T-helper 1 cell treated with Interleukin-12 subunit alpha and Interleukin-12 subunit beta and Interleukin-4 antibody, amounts not matched to agents 30 μg/mL and 1 μg/mL, for 36 hours (primary cell): ENCODE measurements around the gene ARID5B.

Experiments used
- H3K27ac Mint-ChIP-seq: one replicate; pipeline ENCODE4 v1.8.0; 2021; ENCODE audit warnings: mild to moderate bottlenecking, mixed read lengths
- H3K27me3 Mint-ChIP-seq: one replicate; pipeline ENCODE4 v1.8.0; 2021; ENCODE audit warnings: low read depth, mixed read lengths
- H3K36me3 Mint-ChIP-seq: one replicate; pipeline ENCODE4 v1.8.0; 2021; ENCODE audit warnings: low read depth, mixed read lengths
- H3K4me1 Mint-ChIP-seq: one replicate; pipeline ENCODE4 v1.8.0; 2021; ENCODE audit warnings: low read depth, mixed read lengths
- H3K4me3 Mint-ChIP-seq: one replicate; pipeline ENCODE4 v1.8.0; 2021; ENCODE audit warnings: mild to moderate bottlenecking, moderate library complexity, mixed read lengths
- H3K9me3 Mint-ChIP-seq: one replicate; pipeline ENCODE4 v1.8.0; 2021; ENCODE audit warnings: mixed read lengths

The ARID5B gene

DNA sequence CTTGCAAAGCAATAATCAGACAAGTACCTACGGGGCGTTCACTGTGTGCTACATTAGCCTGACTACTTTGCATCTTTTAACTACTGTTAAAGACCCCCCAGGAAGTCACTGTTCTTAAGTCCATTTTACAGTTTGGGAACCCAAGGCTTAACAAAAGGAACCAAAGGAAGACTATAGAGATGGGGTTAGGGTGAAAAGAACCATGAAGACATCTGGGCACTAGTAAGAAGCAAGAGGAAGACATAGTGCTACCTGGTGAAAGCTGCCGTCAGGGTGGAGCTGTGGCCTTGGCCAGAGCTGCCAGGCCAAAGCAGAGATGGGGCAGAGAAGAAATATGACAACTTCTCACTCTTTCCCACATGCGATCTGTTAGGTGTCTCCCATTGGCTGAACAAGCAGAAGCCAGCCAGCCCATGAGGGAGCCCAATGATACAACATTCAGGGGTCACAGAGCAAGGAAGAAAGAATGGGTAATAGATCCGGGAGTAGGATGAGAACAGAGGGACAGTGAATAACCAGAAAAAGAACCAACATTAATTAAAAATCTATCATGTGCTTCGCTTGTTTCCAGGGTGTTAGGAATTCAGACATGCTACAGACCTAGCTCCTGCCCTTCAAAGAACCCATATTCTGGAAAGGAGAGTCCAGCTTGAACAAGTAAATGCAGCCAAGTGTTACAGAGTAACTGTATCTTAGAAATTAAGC lies 85.4 kb downstream of the ARID5B start:
- H3K9me3 Mint-ChIP-seq, result no peaks in the 10 kb centered on the region
- H3K27ac Mint-ChIP-seq, result peak overlapping the region; percentile 96

DNA sequence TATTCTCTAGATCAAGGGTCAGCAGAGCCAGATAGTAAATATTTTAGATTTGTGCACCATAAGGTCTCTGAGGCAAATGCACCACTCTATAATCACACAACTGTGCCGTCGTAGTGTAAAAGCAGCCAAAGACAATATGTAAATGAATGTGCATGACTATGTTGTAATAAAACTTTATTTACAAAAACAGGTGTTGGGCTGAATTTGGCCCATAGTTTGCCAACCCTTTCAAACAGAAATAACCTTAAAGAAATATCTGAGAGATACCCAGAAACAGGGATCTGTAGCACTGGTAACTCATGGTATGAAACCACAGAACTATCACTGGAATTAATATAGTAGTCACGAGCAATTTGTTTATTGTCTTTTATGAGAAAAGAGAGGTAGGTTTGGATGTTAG lies 86.0 kb downstream of the ARID5B start:
- H3K27ac Mint-ChIP-seq, result peak overlapping the region; percentile 96
- H3K36me3 Mint-ChIP-seq, result peaks cover 36% of the 10 kb centered on the region

More for the DNA sequence above, 85.4 kb downstream of the ARID5B start:
- Mint-ChIP-seq H3K27me3 (no peaks in the 10 kb centered on the region), H3K4me3 (peak overlapping the region; percentile 58), H3K36me3 (peaks cover 34% of the 10 kb centered on the region), H3K4me1 (peaks cover 62% of the 10 kb centered on the region)

DNA sequence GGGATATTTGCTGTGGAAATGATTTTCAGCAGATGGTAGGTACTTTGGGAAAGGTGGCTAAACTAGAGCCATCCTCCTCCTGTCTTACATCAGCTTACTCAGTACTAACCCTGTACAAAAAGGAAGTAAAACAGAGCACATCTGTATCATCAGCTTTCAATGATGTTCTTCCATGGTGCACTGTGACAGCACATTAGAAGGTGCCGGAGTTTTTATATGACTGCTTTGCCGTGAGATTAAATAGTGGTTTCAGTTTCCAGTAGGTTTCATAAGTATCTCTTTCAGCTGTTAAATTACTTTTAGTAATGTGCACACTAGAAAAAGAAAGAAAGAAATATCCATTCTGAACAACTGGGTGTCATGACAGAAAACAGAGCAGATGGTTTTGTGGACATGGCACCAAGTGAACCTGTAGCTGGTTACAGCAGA lies 86.5 kb downstream of the ARID5B start:
- H3K9me3 Mint-ChIP-seq, result no peaks in the 10 kb centered on the region
- peaks cover 33% of the 10 kb centered on the region for H3K36me3 Mint-ChIP-seq
- peaks cover 63% of the 10 kb centered on the region for H3K4me1 Mint-ChIP-seq
- peak overlapping the region; percentile 66 for H3K4me3 Mint-ChIP-seq
- peak overlapping the region; percentile 96 for H3K27ac Mint-ChIP-seq
- no peaks in the 10 kb centered on the region for H3K27me3 Mint-ChIP-seq

More for the DNA sequence above, 86.0 kb downstream of the ARID5B start:
- H3K9me3 Mint-ChIP-seq, result no peaks in the 10 kb centered on the region
- peaks cover 65% of the 10 kb centered on the region for H3K4me1 Mint-ChIP-seq
- H3K27me3 Mint-ChIP-seq, result no peaks in the 10 kb centered on the region
- H3K4me3 Mint-ChIP-seq, result peak overlapping the region; percentile 66

DNA sequence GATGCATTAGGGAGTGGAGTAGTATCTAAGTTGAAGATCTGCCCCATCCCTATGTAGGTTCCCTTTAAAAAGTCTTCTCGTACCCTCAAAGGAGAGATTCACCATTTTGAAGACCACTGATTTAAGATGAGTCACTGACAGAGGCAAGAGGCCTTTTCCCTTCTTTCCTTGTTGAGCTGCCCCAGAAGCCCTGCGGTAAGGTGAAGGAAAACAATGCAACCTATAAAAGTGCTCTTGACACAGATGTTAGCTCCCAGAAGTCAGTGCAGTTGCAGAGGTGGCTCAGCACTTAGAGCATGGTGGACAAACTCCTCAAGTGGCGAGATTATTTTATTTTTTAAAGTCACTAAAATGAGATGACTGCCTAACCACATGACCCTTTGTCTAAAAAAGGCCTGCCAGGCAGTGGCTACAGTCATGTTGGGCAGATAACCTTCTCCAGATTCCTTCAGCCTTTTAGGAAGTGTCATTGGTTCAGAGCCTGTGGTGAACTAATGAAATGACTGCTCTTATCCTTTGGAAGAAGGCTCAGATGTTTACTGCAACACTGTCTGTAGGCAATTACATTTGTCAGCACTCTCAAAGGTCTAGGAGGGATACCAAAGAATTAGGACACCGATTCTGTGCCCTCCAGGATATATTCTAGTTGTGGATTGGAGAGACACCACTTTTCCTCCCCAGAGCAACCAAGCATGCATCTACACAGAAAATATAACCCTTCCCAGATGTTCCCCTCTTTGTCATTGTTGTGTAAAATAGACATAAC lies 88.7 kb downstream of the ARID5B start:
- Mint-ChIP-seq H3K9me3 (no peaks in the 10 kb centered on the region), H3K27me3 (no peaks in the 10 kb centered on the region), H3K4me1 (peaks cover 70% of the 10 kb centered on the region), H3K36me3 (peaks cover 27% of the 10 kb centered on the region), H3K4me3 (no peak overlapping the region), H3K27ac (peak overlapping the region; percentile 82)

DNA sequence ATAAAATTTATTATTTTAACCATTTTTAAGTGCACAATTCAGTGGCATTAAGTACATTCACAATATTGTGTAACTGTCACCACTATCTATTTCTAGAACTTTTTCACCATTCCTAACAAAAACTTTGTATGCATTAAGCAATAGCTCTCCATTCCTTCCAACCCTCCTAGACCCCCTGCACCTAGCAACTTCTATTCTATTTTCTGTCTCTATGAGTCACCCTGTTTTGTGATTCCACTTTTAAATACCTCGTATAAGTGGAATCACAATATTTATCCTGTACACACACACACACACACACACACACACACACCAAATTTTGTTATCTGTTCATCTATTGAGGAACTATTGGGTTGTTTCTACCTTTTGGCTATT lies 89.2 kb downstream of the ARID5B start:
- peaks cover 70% of the 10 kb centered on the region for H3K4me1 Mint-ChIP-seq
- no peaks in the 10 kb centered on the region for H3K9me3 Mint-ChIP-seq
- no peak overlapping the region for H3K4me3 Mint-ChIP-seq
- H3K36me3 Mint-ChIP-seq, result peaks cover 25% of the 10 kb centered on the region
- H3K27ac Mint-ChIP-seq, result peak overlapping the region; percentile 82
- no peaks in the 10 kb centered on the region for H3K27me3 Mint-ChIP-seq

DNA sequence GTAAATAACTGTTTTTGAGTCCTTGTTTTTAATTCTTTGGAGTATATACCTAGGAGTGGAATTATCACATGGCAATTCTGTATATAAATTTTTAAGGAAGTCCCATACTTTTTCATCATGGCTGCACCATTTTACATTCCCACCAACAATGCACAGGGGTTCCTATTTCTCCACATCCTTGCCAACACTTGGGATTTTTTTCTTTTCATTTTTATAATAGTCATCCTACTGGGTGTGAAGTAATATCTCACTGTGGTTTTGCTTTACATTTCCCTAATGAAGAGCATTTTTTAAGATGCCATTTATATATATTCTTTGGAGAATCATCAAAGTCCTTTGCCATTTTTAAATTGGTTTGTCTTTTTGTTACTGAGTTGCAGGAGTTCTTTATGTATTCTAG lies 89.7 kb downstream of the ARID5B start:
- Mint-ChIP-seq H3K36me3 (peaks cover 27% of the 10 kb centered on the region), H3K9me3 (no peaks in the 10 kb centered on the region), H3K27ac (peak overlapping the region; percentile 82), H3K4me3 (peak overlapping the region; percentile 11), H3K27me3 (no peaks in the 10 kb centered on the region), H3K4me1 (peaks cover 71% of the 10 kb centered on the region)

DNA sequence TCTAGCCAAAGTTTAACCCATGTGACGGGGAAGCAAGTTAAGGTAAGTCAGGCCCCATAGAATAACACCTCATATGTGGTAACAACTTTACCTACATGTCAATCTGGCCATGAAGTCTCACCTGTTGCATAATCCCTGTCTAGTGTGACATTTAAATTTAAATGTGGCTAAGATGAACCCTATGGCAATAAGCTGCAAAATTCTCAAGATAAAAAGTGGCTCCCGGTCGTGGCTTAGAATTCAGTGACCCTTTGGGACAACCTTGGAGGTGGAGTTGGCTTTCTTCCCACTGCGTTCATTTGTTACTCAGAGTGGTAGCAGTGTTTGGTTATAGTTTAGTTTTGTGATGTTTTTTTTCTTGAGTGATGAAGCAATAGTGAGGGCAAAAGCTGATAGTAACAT lies 90.6 kb downstream of the ARID5B start:
- Mint-ChIP-seq H3K4me3 (peak overlapping the region; percentile 59), H3K9me3 (no peaks in the 10 kb centered on the region), H3K27ac (peak overlapping the region; percentile 82), H3K27me3 (no peaks in the 10 kb centered on the region), H3K36me3 (peaks cover 25% of the 10 kb centered on the region), H3K4me1 (peaks cover 69% of the 10 kb centered on the region)

DNA sequence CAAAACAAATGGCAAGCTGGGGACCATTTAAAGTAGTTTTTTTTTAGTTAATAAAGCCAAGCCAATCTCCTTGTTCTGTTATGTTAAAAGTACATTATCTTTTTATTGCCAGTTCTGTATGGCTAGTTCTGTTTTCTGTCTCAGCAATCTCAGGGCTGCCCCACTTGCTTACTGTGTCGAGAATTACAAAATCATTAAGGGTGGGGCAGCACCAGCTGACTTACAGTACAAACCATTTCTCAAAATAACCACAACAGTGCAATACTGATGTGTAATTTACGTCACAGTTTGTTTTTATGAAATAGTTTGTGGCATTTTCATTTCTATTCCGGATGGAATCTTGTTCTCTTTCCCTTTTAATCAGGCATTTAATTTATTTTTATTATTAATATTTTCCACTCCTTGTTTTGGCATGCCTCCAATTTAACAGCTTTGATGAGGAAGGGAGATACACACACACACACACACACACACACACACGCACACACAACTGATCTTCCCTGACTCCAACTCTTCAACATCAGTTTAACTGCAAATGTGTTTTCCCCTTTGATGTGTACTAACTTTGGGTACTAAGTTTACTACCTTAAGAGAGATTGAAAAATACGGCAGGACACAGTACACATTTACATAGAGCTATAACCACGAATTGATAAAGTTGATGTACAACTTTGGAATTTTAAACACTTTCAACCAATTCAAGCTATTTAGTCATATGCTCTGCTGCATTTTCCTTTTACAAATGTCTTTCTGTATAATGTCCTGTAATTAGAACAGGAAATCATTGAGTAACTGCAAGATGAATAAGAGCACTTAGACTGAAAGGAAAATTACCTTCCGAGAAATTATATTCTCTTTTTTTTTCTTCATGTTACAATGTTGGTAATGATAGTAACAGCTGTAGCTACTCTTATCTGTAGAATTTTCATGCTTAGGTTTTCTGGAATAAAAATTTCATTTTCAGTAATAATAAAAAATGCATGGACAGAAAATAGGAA lies 91.5 kb downstream of the ARID5B start:
- Mint-ChIP-seq H3K9me3 (no peaks in the 10 kb centered on the region), H3K4me3 (peak overlapping the region; percentile 59), H3K27ac (peak overlapping the region; percentile 82), H3K4me1 (peaks cover 64% of the 10 kb centered on the region), H3K27me3 (no peaks in the 10 kb centered on the region), H3K36me3 (peaks cover 27% of the 10 kb centered on the region)

DNA sequence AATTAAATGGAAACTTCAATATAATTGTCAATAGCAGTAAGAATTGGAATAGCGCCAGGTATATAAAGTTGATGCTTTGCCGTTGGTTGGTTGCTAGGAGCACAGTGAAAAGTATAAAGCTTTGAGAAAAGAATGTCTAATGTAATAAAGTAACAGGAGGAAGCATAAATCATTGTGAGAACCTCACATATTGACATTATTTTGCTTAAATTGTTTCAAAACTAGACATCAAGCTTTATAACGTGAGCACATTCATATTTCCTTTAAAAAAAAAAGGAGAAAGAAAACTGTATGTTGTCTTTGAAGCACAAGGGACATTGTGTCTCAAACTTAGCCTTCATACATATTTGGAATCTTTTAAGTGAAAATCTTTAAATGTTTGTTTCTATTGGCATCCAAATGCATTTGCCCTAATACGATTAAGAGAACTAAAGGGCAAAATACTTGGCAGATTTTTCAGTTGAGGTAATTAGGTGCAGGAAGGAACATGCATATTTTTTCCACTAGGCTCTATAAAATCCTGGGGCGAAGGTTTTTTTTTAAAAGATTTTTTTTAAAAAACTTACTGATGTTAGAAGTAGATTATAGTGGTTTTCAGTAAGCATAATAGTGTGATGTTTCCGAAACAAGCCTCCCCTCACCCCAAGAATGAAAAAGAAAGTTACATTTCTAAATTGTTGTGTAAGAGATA lies 92.4 kb downstream of the ARID5B start:
- Mint-ChIP-seq H3K27ac (peak overlapping the region; percentile 82), H3K27me3 (no peaks in the 10 kb centered on the region), H3K4me3 (peak overlapping the region; percentile 59), H3K9me3 (peaks cover 8% of the 10 kb centered on the region), H3K4me1 (peaks cover 66% of the 10 kb centered on the region), H3K36me3 (peaks cover 33% of the 10 kb centered on the region)

DNA sequence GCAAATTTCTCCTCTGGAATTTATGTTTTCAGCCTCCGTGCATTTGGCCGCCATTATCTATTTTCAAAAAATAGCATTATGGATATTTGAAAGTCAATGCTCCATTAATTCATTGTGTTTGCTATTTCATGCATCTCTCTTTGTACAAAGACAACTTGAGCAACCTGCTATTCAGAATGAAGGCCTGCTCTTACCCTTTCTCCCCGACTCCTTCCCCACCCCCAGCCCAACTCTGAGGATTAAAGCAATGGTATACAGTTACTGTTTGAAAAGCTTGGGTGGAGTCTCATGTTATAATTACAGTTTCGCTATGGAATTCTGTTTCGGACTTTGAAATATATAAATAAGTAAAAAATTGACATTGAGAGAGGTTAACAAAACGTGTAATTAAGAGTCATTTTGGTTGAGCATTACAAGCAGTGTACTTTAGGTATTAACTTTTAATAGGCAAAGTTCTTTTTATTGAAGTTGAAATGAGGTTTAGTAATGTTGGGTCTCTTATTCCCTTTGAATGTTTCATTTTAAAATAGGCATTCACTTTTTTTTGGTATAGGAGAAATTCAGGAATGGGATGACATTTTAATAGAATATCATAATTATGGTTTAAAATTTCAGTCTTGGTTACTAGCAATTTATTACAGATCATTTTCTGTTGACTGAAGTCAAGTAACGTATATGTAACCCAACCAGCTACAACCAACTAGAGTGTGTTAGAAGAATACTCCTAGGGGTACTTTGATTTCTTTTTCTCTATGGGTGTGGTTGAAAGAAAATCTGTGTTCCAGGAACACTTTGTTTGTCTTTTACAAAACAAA lies 93.1 kb downstream of the ARID5B start:
- H3K9me3 Mint-ChIP-seq, result peaks cover 10% of the 10 kb centered on the region
- H3K4me3 Mint-ChIP-seq, result peak overlapping the region; percentile 59
- H3K27me3 Mint-ChIP-seq, result no peaks in the 10 kb centered on the region
- H3K36me3 Mint-ChIP-seq, result peaks cover 41% of the 10 kb centered on the region
- H3K27ac Mint-ChIP-seq, result peak overlapping the region; percentile 82
- peaks cover 69% of the 10 kb centered on the region for H3K4me1 Mint-ChIP-seq

DNA sequence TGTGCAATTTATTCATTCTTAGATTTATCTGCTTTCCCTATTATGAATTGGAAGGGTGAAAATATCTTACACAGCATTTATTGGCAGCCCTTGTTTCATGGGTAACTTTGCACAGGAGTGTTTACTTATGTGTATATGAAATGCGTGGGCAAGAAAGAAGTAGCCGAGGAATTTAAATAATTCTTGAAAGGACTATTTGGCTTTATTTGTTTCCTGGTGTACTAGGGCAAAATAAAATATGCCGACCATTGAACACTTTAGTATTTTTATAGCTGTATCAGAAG lies 93.7 kb downstream of the ARID5B start:
- Mint-ChIP-seq H3K9me3 (peaks cover 14% of the 10 kb centered on the region), H3K27me3 (no peaks in the 10 kb centered on the region), H3K36me3 (peaks cover 45% of the 10 kb centered on the region), H3K4me3 (peak overlapping the region; percentile 22), H3K4me1 (peaks cover 67% of the 10 kb centered on the region), H3K27ac (peak overlapping the region; percentile 82)

DNA sequence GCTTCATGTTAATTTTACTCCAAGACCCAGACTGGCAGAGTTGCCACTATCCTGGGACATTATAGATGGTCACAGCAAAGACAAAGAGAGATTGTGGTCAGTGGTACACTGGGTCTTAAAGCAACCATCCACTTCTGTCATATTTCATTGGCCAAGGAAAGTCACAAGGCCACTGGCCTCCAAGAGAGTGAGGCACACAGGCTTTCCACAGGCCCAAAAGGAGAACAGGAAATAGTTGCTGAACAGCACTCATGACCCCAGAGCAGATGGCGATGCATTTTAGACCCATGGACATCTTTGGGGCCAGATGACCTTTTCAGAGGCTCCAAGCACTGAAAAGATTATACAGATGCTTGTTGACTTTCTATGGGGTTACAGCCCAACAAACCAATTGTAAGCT lies 97.4 kb downstream of the ARID5B start:
- peaks cover 14% of the 10 kb centered on the region for H3K9me3 Mint-ChIP-seq
- peak overlapping the region; percentile 29 for H3K27ac Mint-ChIP-seq
- peaks cover 57% of the 10 kb centered on the region for H3K36me3 Mint-ChIP-seq
- H3K4me1 Mint-ChIP-seq, result peaks cover 70% of the 10 kb centered on the region
- H3K4me3 Mint-ChIP-seq, result no peak overlapping the region
- H3K27me3 Mint-ChIP-seq, result no peaks in the 10 kb centered on the region

DNA sequence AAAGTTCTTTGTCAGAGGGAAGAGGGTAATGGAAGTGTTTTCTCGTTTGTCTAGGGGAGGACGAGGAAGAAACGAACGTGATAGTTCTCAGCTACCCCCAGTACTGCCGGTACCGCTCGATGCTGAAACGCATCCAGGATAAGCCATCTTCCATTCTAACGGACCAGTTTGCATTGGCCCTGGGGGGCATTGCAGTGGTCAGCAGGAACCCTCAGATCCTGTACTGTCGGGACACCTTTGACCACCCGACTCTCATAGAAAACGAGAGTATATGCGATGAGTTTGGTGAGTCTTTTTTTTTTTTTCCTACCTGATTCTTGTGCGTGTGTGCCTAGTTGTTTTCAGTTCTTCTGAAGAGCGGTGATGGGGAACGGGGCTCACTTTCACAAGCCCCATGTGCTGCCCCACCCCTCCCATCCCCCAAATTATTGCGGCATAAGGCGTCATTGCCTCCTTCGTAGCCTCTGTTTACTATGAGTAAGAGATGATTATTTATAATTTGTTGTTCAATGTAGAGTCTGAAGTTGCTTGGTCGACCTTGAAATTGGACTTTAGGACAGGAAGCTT lies 98.6 kb downstream of the ARID5B start:
- peaks cover 69% of the 10 kb centered on the region for H3K36me3 Mint-ChIP-seq

More for the DNA sequence above, 98.6 kb downstream of the ARID5B start:
- no peak overlapping the region for H3K4me3 Mint-ChIP-seq
- peaks cover 14% of the 10 kb centered on the region for H3K9me3 Mint-ChIP-seq
- H3K4me1 Mint-ChIP-seq, result peaks cover 72% of the 10 kb centered on the region
- H3K27me3 Mint-ChIP-seq, result no peaks in the 10 kb centered on the region
- no peak overlapping the region for H3K27ac Mint-ChIP-seq
